HepG2 (cell line): ENCODE data around the gene RASGRF1. TPM values are rescaled to one million over a fixed set of nuclear protein-coding genes. Genes with fewer than 3 reads are reported as not detected.

Source experiments
- NR2C2 ChIP-seq: sonication (generic); formaldehyde crosslinking; IDR thresholded peaks from 2 replicates; pipeline ENCODE4 v1.4.0; 2020; ENCODE audit warnings: missing genetic modification reagents, mild to moderate bottlenecking, moderate library complexity, borderline replicate concordance
- PAX8 ChIP-seq: sonication (generic); formaldehyde crosslinking; IDR thresholded peaks from 2 replicates; pipeline ENCODE4 v1.8.0; 2022; ENCODE audit warnings: mild to moderate bottlenecking, missing genetic modification reagents, borderline replicate concordance
- TAF15 ChIP-seq: fragments of 200-400 bp; formaldehyde crosslinking; IDR thresholded peaks from one replicate; pipeline ENCODE4 v1.6.1; 2018; ENCODE audit warnings: mild to moderate bottlenecking, low read depth, low read length; ENCODE audit not compliant: poor library complexity, severe bottlenecking
- ZBTB49 ChIP-seq: sonication (generic); formaldehyde crosslinking; IDR thresholded peaks from 2 replicates; pipeline ENCODE4 v1.4.0; 2020; ENCODE audit warnings: missing genetic modification reagents, borderline replicate concordance
- ZSCAN12 ChIP-seq: sonication (generic); formaldehyde crosslinking; IDR thresholded peaks from 2 replicates; pipeline ENCODE4 v1.9.0; 2021; ENCODE audit warnings: mild to moderate bottlenecking, missing genetic modification reagents
- polyA plus RNA-seq, 8 experiments: library from polyadenylated mRNA; depleted of rRNA in 3 of 8; stranded (reverse) in 7 of 8; unstranded in 1 of 8; fragments of >200 nt; fragmentation: Illumina TruSeq in 4 of 8; extraction: Trizol in 4 of 8; gene quantifications; 2 replicates each; pipeline versions ENCODE4 v1.2.1 to v1.2.3, GENCODE V29; 2011 to 2016; ENCODE audit warnings: low read depth in 4 of 8, missing spikeins in 1 of 8, mixed read lengths in 1 of 8; ENCODE audit not compliant: insufficient read depth in 1 of 8
- total RNA-seq, 5 experiments: library from RNA; depleted of rRNA; stranded (reverse); fragments of >200 nt; fragmentation: Illumina TruSeq; extraction: Trizol; gene quantifications; 2 replicates each; pipeline ENCODE4 v1.2.3, GENCODE V29; 2016; ENCODE audit warnings: low read depth in 1 of 5
- TF ChIP-seq, protein P1 (sequence below): sonication (generic); formaldehyde crosslinking; IDR thresholded peaks from one replicate; pipeline ENCODE4 v1.5.1; 2020; ENCODE audit warnings: mild to moderate bottlenecking, missing genetic modification reagents; ENCODE audit errors: not compliant biosample characterization

RASGRF1 gene
- total and polyA plus RNA-seq, 2 of the 13 experiments (the other 11 are each of a cell fraction or from before 2014, with no cell fraction given): 0.55 to 3.0 TPM

- no peak for TF ChIP-seq ZBTB49
- TF ChIP-seq, protein P1, sequence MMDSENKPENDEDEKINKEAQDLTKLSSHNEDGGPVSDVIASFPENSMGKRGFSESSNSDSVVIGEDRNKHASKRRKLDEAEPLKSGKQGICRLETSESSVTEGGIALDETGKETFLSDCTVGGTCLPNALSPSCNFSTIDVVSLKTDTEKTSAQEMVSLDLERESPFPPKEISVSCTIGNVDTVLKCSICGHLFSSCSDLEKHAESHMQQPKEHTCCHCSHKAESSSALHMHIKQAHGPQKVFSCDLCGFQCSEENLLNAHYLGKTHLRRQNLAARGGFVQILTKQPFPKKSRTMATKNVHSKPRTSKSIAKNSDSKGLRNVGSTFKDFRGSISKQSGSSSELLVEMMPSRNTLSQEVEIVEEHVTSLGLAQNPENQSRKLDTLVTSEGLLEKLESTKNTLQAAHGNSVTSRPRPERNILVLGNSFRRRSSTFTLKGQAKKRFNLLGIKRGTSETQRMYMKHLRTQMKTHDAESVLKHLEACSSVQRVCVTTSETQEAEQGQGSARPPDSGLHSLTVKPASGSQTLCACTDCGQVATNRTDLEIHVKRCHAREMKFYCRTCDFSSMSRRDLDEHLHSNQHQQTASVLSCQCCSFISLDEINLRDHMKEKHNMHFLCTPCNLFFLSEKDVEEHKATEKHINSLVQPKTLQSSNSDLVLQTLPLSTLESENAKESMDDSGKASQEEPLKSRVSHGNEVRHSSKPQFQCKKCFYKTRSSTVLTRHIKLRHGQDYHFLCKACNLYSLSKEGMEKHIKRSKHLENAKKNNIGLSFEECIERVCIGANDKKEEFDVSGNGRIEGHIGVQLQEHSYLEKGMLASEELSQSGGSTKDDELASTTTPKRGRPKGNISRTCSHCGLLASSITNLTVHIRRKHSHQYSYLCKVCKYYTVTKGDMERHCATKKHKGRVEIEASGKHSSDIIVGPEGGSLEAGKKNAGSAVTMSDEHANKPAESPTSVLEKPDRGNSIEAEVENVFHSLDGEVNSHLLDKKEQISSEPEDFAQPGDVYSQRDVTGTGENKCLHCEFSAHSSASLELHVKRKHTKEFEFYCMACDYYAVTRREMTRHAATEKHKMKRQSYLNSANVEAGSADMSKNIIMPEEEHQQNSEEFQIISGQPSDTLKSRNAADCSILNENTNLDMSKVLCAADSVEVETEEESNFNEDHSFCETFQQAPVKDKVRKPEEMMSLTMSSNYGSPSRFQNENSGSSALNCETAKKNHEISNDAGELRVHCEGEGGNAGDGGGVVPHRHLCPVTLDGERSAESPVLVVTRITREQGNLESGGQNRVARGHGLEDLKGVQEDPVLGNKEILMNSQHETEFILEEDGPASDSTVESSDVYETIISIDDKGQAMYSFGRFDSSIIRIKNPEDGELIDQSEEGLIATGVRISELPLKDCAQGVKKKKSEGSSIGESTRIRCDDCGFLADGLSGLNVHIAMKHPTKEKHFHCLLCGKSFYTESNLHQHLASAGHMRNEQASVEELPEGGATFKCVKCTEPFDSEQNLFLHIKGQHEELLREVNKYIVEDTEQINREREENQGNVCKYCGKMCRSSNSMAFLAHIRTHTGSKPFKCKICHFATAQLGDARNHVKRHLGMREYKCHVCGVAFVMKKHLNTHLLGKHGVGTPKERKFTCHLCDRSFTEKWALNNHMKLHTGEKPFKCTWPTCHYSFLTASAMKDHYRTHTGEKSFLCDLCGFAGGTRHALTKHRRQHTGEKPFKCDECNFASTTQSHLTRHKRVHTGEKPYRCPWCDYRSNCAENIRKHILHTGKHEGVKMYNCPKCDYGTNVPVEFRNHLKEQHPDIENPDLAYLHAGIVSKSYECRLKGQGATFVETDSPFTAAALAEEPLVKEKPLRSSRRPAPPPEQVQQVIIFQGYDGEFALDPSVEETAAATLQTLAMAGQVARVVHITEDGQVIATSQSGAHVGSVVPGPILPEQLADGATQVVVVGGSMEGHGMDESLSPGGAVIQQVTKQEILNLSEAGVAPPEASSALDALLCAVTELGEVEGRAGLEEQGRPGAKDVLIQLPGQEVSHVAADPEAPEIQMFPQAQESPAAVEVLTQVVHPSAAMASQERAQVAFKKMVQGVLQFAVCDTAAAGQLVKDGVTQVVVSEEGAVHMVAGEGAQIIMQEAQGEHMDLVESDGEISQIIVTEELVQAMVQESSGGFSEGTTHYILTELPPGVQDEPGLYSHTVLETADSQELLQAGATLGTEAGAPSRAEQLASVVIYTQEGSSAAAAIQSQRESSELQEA (CRISPR knock-in tag): no peak
- no peak for TF ChIP-seq TAF15
- TF ChIP-seq NR2C2 (CRISPR knock-in tag): no peak
- TF ChIP-seq ZSCAN12: no peak
- TF ChIP-seq PAX8 (CRISPR knock-in tag): no peak
- TF ChIP-seq, all 625 proteins: peak for 12
These were observed 139.4 kb downstream of the RASGRF1 start (continued) for GRCh38 chr15:78950902-78951840.
